ENCODE data around the gene HDLBP. TPM values are rescaled to one million over a fixed set of nuclear protein-coding genes. Genes with fewer than 3 reads are reported as not detected.
A peak's percentile ranks its signal among the peaks of the same experiment; 100 is the strongest.

HDLBP gene
- total RNA-seq = 405 and 510 TPM in 2 replicates

- H3K4me3 ChIP-seq (ENCODE audit: low read depth, low read length) = peak within 1 kb of the TSS; percentile 72
- no peaks in the 10 kb centered on the region for H3K36me3 ChIP-seq (ENCODE audit: control insufficient read depth, insufficient read depth, low read length)
- no peaks in the 10 kb centered on the region for H3K27me3 ChIP-seq (ENCODE audit: control insufficient read depth, insufficient read depth, low read length)
- peak; percentile 91 for DNase-seq (ENCODE audit: low read depth)
- peak; percentile 44 for TF ChIP-seq CTCF (IDR thresholded peaks at IDR 0.05; ENCODE audit: insufficient read depth, low read length, poor library complexity, severe bottlenecking)
Measured at GRCh38 chr2:241315093-241315878, at the start of gene HDLBP. HDLBP (minus strand) TSS chr2:241315672; CDS start chr2:241266869, 48,803 bp downstream.

- TF ChIP-seq CTCF (IDR thresholded peaks at IDR 0.05; ENCODE audit: insufficient read depth, low read length, poor library complexity, severe bottlenecking) = no peak
- no peak overlapping the region for H3K4me3 ChIP-seq (ENCODE audit: low read depth, low read length)
- no peaks in the 10 kb centered on the region for H3K27me3 ChIP-seq (ENCODE audit: control insufficient read depth, insufficient read depth, low read length)
- DNase-seq (ENCODE audit: low read depth) = no peak
- no peaks in the 10 kb centered on the region for H3K36me3 ChIP-seq (ENCODE audit: control insufficient read depth, insufficient read depth, low read length)
Measured at GRCh38 chr2:241364781-241365180, 49.3 kb upstream of the HDLBP start.

- no peak for DNase-seq (ENCODE audit: low read depth)
- no peak overlapping the region for H3K4me3 ChIP-seq (ENCODE audit: low read depth, low read length)
- H3K36me3 ChIP-seq (ENCODE audit: control insufficient read depth, insufficient read depth, low read length) = no peaks in the 10 kb centered on the region
- TF ChIP-seq CTCF (IDR thresholded peaks at IDR 0.05; ENCODE audit: insufficient read depth, low read length, poor library complexity, severe bottlenecking) = no peak
- H3K27me3 ChIP-seq (ENCODE audit: control insufficient read depth, insufficient read depth, low read length) = no peaks in the 10 kb centered on the region
Measured at GRCh38 chr2:241363426-241363825, 48.0 kb upstream of the HDLBP start.

GRCh38 chr2:241359481-241360045 lies 44.1 kb upstream of the HDLBP start:
- DNase-seq (ENCODE audit: low read depth) = no peak
- no peak overlapping the region for H3K4me3 ChIP-seq (ENCODE audit: low read depth, low read length)
- no peaks in the 10 kb centered on the region for H3K27me3 ChIP-seq (ENCODE audit: control insufficient read depth, insufficient read depth, low read length)
- H3K36me3 ChIP-seq (ENCODE audit: control insufficient read depth, insufficient read depth, low read length) = no peaks in the 10 kb centered on the region
- TF ChIP-seq CTCF (IDR thresholded peaks at IDR 0.05; ENCODE audit: insufficient read depth, low read length, poor library complexity, severe bottlenecking) = no peak

DNA sequence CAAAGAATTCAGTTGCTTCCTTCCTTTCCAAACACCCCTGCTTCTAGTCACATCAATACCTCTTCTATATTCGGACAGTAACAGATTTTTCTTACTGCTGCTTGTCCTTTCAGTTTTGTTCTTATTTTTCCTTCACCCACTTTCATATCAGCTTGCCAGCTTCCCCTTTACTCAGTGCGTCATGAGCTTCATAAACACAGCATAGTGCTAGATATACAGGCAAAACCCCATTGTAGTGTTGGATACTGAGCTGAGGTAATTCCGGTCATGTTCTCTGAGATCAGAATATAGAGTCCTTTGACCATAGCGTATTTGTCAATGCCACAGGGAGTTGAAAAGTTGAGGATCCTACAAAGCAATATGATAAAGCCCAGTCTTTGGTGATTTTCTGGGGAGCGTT lies 43.0 kb upstream of the HDLBP start:
- Histone ChIP-seq H3K36me3 (ENCODE audit: control insufficient read depth, insufficient read depth, low read length) (no peaks in the 10 kb centered on the region), H3K4me3 (ENCODE audit: low read depth, low read length) (no peak overlapping the region), H3K27me3 (ENCODE audit: control insufficient read depth, insufficient read depth, low read length) (no peaks in the 10 kb centered on the region)
- DNase-seq (ENCODE audit: low read depth) = no peak
- no peak for TF ChIP-seq CTCF (IDR thresholded peaks at IDR 0.05; ENCODE audit: insufficient read depth, low read length, poor library complexity, severe bottlenecking)

Measured in kidney epithelial cell (primary cell).